ENCODE data around the gene UBQLN3. TPM values are rescaled to one million over a fixed set of nuclear protein-coding genes. Genes with fewer than 3 reads are reported as not detected.

Gene UBQLN3
- total RNA-seq (10 to 100 TPM in 1 of 7 donors, 1 to 10 TPM in 3, under 1 TPM in 3; 0.30 to 10.6 (median 1.0) TPM), polyA plus RNA-seq (not detected)
- long read RNA-seq, donor 1, result 0 reads
- long read RNA-seq, donor 2, result 0 reads
- long read RNA-seq, donor 3, result 0 reads

DNA sequence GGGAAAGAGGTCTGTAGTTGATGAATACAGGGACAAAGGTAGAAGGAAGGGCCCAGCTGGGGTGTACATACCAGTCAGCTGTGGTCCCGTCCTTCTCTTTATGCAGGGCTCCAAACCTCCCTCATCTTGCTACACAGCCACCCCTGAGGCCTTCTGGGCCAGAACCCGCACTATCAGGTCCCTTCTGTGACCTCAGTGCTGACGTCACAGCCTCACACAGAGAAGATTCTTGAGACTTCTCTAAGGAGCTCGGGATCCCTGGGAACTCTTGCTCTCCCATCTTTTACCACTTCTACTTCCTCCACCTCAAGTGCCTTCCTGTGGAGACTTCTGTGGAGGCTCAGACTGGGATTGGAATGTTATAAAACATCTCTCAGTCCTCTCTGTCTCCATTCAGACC is at the start of gene UBQLN3:
TSS of gene UBQLN3 (minus strand) at position 155 of the 400 bp plus-strand sequence. CDS start 399 bp downstream, outside the sequence.
- Histone ChIP-seq H3K4me3 (no peak within 1 kb of the TSS), H3K36me3 (no peaks in the 10 kb centered on the region), H3K27ac (no peak within 1 kb of the TSS), H3K27me3 (no peaks in the 10 kb centered on the region), H3K4me1 (ENCODE audit: insufficient read depth) (no peaks in the 10 kb centered on the region), H3K9me3 (no peaks in the 10 kb centered on the region)
- DNase-seq, result no peak
- WGBS, 3 donors, result 81 to 88% (median 84%) methylated on average over 4 of the region's 4 CpGs
- TF ChIP-seq EP300 (IDR thresholded peaks at IDR 0.05) (no peak), POLR2A (IDR thresholded peaks at IDR 0.05) (no peak)
- intact Hi-C loops (cut with DNase I), result no loop called here

DNA sequence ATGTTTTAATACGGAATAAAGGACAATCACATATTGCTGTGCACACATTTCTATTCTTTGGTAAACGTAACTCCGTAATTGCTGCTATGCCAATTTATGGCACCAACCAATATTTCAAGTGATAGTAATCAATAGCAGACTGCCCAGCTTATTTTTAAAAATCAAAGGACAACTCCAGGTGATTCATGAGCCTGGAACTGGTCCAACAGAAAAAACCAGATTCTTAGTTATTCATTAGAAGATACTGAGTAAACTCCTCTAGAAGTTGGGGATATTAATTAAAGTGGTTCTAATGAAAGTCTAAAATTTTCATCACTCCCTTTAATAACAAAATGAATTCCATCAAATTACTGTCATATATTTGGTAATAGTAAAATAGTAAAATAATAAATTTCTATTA is 48.0 kb upstream of the UBQLN3 start:
- no peaks in the 10 kb centered on the region for H3K9me3 ChIP-seq
- H3K4me1 ChIP-seq (ENCODE audit: insufficient read depth), result no peaks in the 10 kb centered on the region
- WGBS, 3 donors, result 32 to 61% (median 53%) methylated on average over 3 of the region's 3 CpGs
- H3K27me3 ChIP-seq, result no peaks in the 10 kb centered on the region
- H3K27ac ChIP-seq, result no peak overlapping the region
- intact Hi-C loops (cut with DNase I), result no loop called here
- no peak for DNase-seq
- H3K4me3 ChIP-seq, result no peak overlapping the region
- TF ChIP-seq, protein P1, sequence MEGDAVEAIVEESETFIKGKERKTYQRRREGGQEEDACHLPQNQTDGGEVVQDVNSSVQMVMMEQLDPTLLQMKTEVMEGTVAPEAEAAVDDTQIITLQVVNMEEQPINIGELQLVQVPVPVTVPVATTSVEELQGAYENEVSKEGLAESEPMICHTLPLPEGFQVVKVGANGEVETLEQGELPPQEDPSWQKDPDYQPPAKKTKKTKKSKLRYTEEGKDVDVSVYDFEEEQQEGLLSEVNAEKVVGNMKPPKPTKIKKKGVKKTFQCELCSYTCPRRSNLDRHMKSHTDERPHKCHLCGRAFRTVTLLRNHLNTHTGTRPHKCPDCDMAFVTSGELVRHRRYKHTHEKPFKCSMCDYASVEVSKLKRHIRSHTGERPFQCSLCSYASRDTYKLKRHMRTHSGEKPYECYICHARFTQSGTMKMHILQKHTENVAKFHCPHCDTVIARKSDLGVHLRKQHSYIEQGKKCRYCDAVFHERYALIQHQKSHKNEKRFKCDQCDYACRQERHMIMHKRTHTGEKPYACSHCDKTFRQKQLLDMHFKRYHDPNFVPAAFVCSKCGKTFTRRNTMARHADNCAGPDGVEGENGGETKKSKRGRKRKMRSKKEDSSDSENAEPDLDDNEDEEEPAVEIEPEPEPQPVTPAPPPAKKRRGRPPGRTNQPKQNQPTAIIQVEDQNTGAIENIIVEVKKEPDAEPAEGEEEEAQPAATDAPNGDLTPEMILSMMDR (IDR thresholded peaks at IDR 0.05), result no peak
- no peak for TF ChIP-seq POLR2A (IDR thresholded peaks at IDR 0.05)
- no peak for TF ChIP-seq EP300 (IDR thresholded peaks at IDR 0.05)
- no peaks in the 10 kb centered on the region for H3K36me3 ChIP-seq

DNA sequence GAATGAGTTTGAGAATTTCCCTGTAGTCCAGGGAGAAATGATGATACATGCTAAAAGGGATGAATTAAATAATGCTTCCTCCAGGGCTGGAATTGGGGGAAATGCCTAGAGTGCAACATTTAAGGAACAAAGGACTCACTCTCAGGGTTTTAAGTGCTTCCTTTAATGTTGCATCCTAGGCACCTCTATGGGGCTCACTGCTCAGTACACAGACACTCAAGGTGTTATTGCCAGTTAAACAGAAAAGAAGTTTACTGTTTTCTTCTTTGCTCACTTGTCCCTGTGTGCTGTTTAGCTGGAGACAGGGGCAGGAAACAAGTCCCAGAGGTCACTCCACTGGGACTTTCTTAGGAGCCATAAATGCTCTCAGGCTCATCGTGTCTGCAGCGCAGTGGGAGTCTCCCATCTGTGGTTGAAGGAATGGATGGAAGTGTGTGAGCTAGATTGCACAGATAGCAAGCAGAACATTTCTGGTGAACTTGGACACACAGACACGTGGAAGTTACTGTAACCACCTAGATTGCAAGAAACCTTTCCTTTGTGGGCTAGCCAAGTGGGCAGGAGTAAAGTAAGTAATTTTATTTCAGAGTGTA is 46.9 kb upstream of the UBQLN3 start:
- H3K36me3 ChIP-seq, result no peaks in the 10 kb centered on the region
- WGBS, 3 donors, result 46 to 50% (median 49%) methylated on average over 3 of the region's 3 CpGs
- TF ChIP-seq EP300 (IDR thresholded peaks at IDR 0.05), result no peak
- TF ChIP-seq, protein P1 (IDR thresholded peaks at IDR 0.05), result no peak
- TF ChIP-seq POLR2A (IDR thresholded peaks at IDR 0.05), result no peak
- H3K27me3 ChIP-seq, result no peaks in the 10 kb centered on the region
- H3K9me3 ChIP-seq, result no peaks in the 10 kb centered on the region
- no peak overlapping the region for H3K4me3 ChIP-seq
- H3K4me1 ChIP-seq (ENCODE audit: insufficient read depth), result no peaks in the 10 kb centered on the region
- intact Hi-C loops (cut with DNase I), result no loop called here
- no peak overlapping the region for H3K27ac ChIP-seq
- DNase-seq, result no peak

DNA sequence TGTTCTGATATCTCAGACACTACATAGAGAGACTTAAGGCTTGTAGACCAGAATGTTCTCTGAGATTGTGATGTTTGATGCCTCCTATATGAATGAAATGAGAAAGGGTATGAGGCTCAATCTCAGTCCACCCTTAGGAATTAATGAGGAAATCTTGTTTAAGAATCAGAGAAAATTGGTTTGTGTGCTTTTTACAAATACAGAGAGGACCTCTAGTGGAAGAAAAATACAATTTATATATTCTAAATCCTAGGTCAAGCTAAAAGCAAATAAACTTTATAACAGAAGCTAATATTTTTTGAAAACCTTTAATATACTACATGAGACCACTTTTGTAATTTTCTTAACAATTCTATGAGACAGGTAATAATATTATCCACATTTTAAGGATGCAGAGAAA is 43.6 kb upstream of the UBQLN3 start:
- no peak overlapping the region for H3K4me3 ChIP-seq
- no peaks in the 10 kb centered on the region for H3K4me1 ChIP-seq (ENCODE audit: insufficient read depth)
- DNase-seq, result no peak
- H3K27ac ChIP-seq, result no peak overlapping the region
- H3K36me3 ChIP-seq, result no peaks in the 10 kb centered on the region
- no peaks in the 10 kb centered on the region for H3K27me3 ChIP-seq
- TF ChIP-seq, protein P1 (IDR thresholded peaks at IDR 0.05), result no peak
- TF ChIP-seq EP300 (IDR thresholded peaks at IDR 0.05) (no peak), POLR2A (IDR thresholded peaks at IDR 0.05) (no peak)
- no peaks in the 10 kb centered on the region for H3K9me3 ChIP-seq
- intact Hi-C loops (cut with DNase I), result no loop called here

DNA sequence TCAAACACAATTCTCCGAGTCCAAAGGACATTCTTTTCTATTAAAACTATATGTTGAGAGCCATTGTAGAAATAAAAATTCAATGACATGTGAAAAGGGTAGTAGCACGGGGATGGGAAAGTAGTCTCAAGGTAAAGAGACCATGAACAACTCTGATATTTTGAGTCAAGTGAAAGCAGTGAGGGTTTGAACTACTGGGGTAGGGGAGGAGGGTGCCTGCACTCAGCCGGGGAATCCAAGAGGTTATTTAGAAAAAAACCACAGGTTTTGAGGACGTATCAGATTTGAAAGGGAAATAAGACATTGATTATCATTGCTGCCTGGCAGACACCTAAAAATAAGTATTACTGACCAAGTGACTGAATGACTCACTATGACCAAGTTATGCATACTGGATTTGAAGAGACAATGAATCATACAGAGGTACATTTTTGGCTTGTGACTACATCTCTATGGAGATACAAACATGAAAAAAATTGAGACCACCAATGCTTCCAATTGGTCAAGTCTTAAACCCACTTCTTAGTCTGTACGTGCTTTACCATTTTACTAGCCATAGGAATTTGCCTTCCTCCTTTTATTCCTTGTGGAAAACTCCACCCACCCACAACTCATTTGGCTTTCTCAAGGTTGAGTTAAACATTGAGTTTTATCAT is 40.8 kb upstream of the UBQLN3 start:
- intact Hi-C loops (cut with DNase I), result no loop called here
- Histone ChIP-seq H3K27ac (no peak overlapping the region), H3K27me3 (no peaks in the 10 kb centered on the region), H3K4me3 (no peak overlapping the region), H3K36me3 (no peaks in the 10 kb centered on the region), H3K9me3 (no peaks in the 10 kb centered on the region), H3K4me1 (ENCODE audit: insufficient read depth) (no peaks in the 10 kb centered on the region)
- DNase-seq, result no peak
- TF ChIP-seq POLR2A (IDR thresholded peaks at IDR 0.05), result no peak
- TF ChIP-seq EP300 (IDR thresholded peaks at IDR 0.05), result no peak
- TF ChIP-seq, protein P1 (IDR thresholded peaks at IDR 0.05), result no peak
- 70 to 78% (median 77%) methylated on average over 5 of the region's 5 CpGs for WGBS, 3 donors
